NCI-H82 treated with DMSO at 0.1 percent for 48 hours (cell line): ENCODE measurements around the gene KCNH1.

Source experiments
- DNase-seq: peaks from one replicate; lab custom pipeline; 2025; ENCODE audit not compliant: unreplicated experiment; lab: John Stamatoyannopoulos, UW

The KCNH1 gene

GRCh38 chr1:210769473-210769872 is 364.5 kb downstream of the KCNH1 start:
- no peak for DNase-seq

- DNase-seq: no peak
Measured at GRCh38 chr1:210764536-210764935, 369.4 kb downstream of the KCNH1 start.

- no peak for DNase-seq
Measured at GRCh38 chr1:210758761-210759160, 375.2 kb downstream of the KCNH1 start.

GRCh38 chr1:210758261-210758660 is 375.7 kb downstream of the KCNH1 start:
- no peak for DNase-seq

- DNase-seq: no peak
Measured at GRCh38 chr1:210757677-210758076, 376.3 kb downstream of the KCNH1 start.

GRCh38 chr1:210755991-210756659 is 377.8 kb downstream of the KCNH1 start:
- DNase-seq: peak; percentile 85

GRCh38 chr1:210754878-210755665 is 378.9 kb downstream of the KCNH1 start:
- peak; percentile 89 for DNase-seq

GRCh38 chr1:210751911-210752310 is 382.0 kb downstream of the KCNH1 start:
- DNase-seq: no peak

GRCh38 chr1:210750468-210750867 is 383.5 kb downstream of the KCNH1 start:
- peak; percentile 90 for DNase-seq

GRCh38 chr1:210748796-210749195 is 385.2 kb downstream of the KCNH1 start:
- no peak for DNase-seq

- DNase-seq: no peak
Measured at GRCh38 chr1:210747890-210748289, 386.1 kb downstream of the KCNH1 start.

GRCh38 chr1:210747112-210747511 is 386.8 kb downstream of the KCNH1 start:
- DNase-seq: no peak

- no peak for DNase-seq
Measured at GRCh38 chr1:210746024-210746731, 387.8 kb downstream of the KCNH1 start.

GRCh38 chr1:210743038-210743437 is 390.9 kb downstream of the KCNH1 start:
- DNase-seq: no peak

- DNase-seq: no peak
Measured at GRCh38 chr1:210741564-210741963, 392.4 kb downstream of the KCNH1 start.

- no peak for DNase-seq
Measured at GRCh38 chr1:210739627-210740026, 394.3 kb downstream of the KCNH1 start.

- no peak for DNase-seq
Measured at GRCh38 chr1:210738256-210738655, 395.7 kb downstream of the KCNH1 start.

GRCh38 chr1:210736713-210737112 is 397.2 kb downstream of the KCNH1 start:
- no peak for DNase-seq

- DNase-seq: no peak
Measured at GRCh38 chr1:210731597-210731996, 402.4 kb downstream of the KCNH1 start.

- DNase-seq: no peak
Measured at GRCh38 chr1:210731193-210731592, 402.8 kb downstream of the KCNH1 start.

- DNase-seq: no peak
Measured at GRCh38 chr1:210730023-210730422, 403.9 kb downstream of the KCNH1 start.
